K562 (cell line): ENCODE results near the gene SEPTIN6. TPM values are rescaled to one million over a fixed set of nuclear protein-coding genes. Genes with fewer than 3 reads are reported as not detected.

Source experiments
- ARID4B ChIP-seq: sonication (generic); formaldehyde crosslinking; IDR thresholded peaks from 2 replicates; pipeline ENCODE4 v1.8.0; 2022; ENCODE audit warnings: mild to moderate bottlenecking, missing genetic modification reagents
- BRF1 ChIP-seq: IDR thresholded peaks from 3 replicates; pipeline ENCODE4 v1.6.1; 2011; ENCODE audit warnings: borderline replicate concordance, mild to moderate bottlenecking; ENCODE audit not compliant: insufficient read length; ENCODE audit errors: extremely low read depth
- CBX2 ChIP-seq: fragments of 200-600 bp; sonication (generic); IDR thresholded peaks from one replicate; pipeline ENCODE4 v1.6.1; 2012; ENCODE audit warnings: mild to moderate bottlenecking, low read length, inconsistent platforms; ENCODE audit not compliant: insufficient read depth, poor library complexity, severe bottlenecking
- CXXC5 ChIP-seq: fragments of 250-450 bp; sonication (Bioruptor Pico); IDR thresholded peaks from 2 replicates; pipeline ENCODE4 v1.8.0; 2022; ENCODE audit warnings: inconsistent platforms, mild to moderate bottlenecking, moderate library complexity
- ETS2 ChIP-seq: IDR thresholded peaks from 2 replicates; pipeline ENCODE4 v1.6.1; 2016; ENCODE audit warnings: borderline replicate concordance, missing genetic modification characterization, mild to moderate bottlenecking, moderate library complexity, missing compliant biosample characterization; ENCODE audit not compliant: poor library complexity, severe bottlenecking
- FUS ChIP-seq: fragments of 200-400 bp; formaldehyde crosslinking; optimal IDR thresholded peaks from 2 replicates; pipeline ENCODE3; 2017; ENCODE audit warnings: low read depth, low read length
- HNRNPL ChIP-seq: fragments of 200-400 bp; formaldehyde crosslinking; IDR thresholded peaks from 2 replicates; pipeline ENCODE4 v1.6.1; 2017; ENCODE audit warnings: low read depth, mild to moderate bottlenecking, low read length
- HSF4 ChIP-seq: fragments of 250-450 bp; sonication (Bioruptor Pico); IDR thresholded peaks from 2 replicates; pipeline ENCODE4 v2.1.2; 2022; ENCODE audit warnings: mild to moderate bottlenecking, moderate library complexity, borderline replicate concordance
- MCM3 ChIP-seq: fragments of 450-650 bp; IDR thresholded peaks from 2 replicates; pipeline ENCODE4 v1.6.1; 2016
- MYC ChIP-seq, 2 experiments: fragments of 250-450 bp in 1 of 2; sonication (Bioruptor Pico) in 1 of 2; IDR thresholded peaks; 2 replicates each; pipeline versions ENCODE4 v1.5.1 to v1.6.1; 2012 to 2021; ENCODE audit warnings: low read depth in 2 of 2, borderline replicate concordance in 1 of 2, improper control_type of control experiment in 1 of 2, low read length in 1 of 2, mild to moderate bottlenecking in 1 of 2, moderate library complexity in 1 of 2
- POLR2AphosphoS2 ChIP-seq: IDR thresholded peaks from 2 replicates; pipeline ENCODE4 v1.6.1; 2012; ENCODE audit warnings: low read length, improper control_type of control experiment
- POLR2H ChIP-seq: IDR thresholded peaks from 2 replicates; pipeline ENCODE4 v1.6.1; 2016; ENCODE audit warnings: missing genetic modification characterization, low read depth, mild to moderate bottlenecking, control low read depth, missing compliant biosample characterization, moderate library complexity
- POLR3A ChIP-seq: IDR thresholded peaks from 2 replicates; pipeline ENCODE4 v1.6.1; 2011; ENCODE audit warnings: borderline replicate concordance, mild to moderate bottlenecking, moderate library complexity; ENCODE audit not compliant: insufficient read length, insufficient read depth; ENCODE audit errors: extremely low read depth
- PREB ChIP-seq: sonication (generic); formaldehyde crosslinking; IDR thresholded peaks from 2 replicates; pipeline ENCODE4 v1.8.1; 2023; ENCODE audit warnings: mild to moderate bottlenecking, missing genetic modification reagents
- RBM17 ChIP-seq: fragments of 200-400 bp; formaldehyde crosslinking; IDR thresholded peaks from 2 replicates; pipeline ENCODE4 v1.6.1; 2017; ENCODE audit warnings: low read depth, mild to moderate bottlenecking, low read length, borderline replicate concordance
- SIX5 ChIP-seq, 2 experiments: IDR thresholded peaks; 2 replicates each; pipeline ENCODE4 v1.6.1; 2011; ENCODE audit warnings: low read length in 2 of 2, borderline replicate concordance in 1 of 2, low read depth in 1 of 2, mild to moderate bottlenecking in 1 of 2, moderate library complexity in 1 of 2; ENCODE audit not compliant: insufficient read depth in 1 of 2
- SRSF7 ChIP-seq: fragments of 200-400 bp; formaldehyde crosslinking; optimal IDR thresholded peaks from 2 replicates; pipeline ENCODE3; 2017; ENCODE audit warnings: mild to moderate bottlenecking, low read depth, low read length
- ZNF12 ChIP-seq: sonication (generic); formaldehyde crosslinking; IDR thresholded peaks from 2 replicates; pipeline ENCODE4 v1.4.0; 2020; ENCODE audit warnings: mild to moderate bottlenecking, missing genetic modification reagents
- ZNF212 ChIP-seq: fragments of 450-650 bp; formaldehyde crosslinking; IDR thresholded peaks from 2 replicates; pipeline ENCODE4 v1.4.0; 2020; ENCODE audit warnings: mild to moderate bottlenecking
- polyA plus RNA-seq, 8 experiments: library from polyadenylated mRNA; depleted of rRNA in 4 of 8; stranded (reverse) in 5 of 8; unstranded in 3 of 8; fragments of >200 nt; fragmentation: Nextera tagmentation in 2 of 8; fragmentation: Illumina TruSeq in 1 of 8; extraction: Ambion mirVana in 2 of 8; extraction: Trizol in 1 of 8; gene quantifications; 2 replicates each; pipeline versions ENCODE4 v1.2.1 to v1.2.3, GENCODE V29; 2011 to 2014; ENCODE audit warnings: inconsistent platforms in 1 of 8, missing spikeins in 1 of 8
- total RNA-seq, 7 experiments: library from RNA; depleted of rRNA in 6 of 7; stranded (reverse); fragments of >200 nt in 6 of 7; fragmentation: Illumina TruSeq in 2 of 7; extraction: Trizol in 2 of 7; gene quantifications; 2 replicates each; pipeline versions ENCODE4 v1.2.1 to v1.2.3, GENCODE V29; 2011 to 2021; ENCODE audit warnings: low replicate concordance in 1 of 7

SEPTIN6 gene
- total and polyA plus RNA-seq, 9 of the 15 experiments (the other 6 are each of a cell fraction or from before 2014, with no cell fraction given) = 8.4 to 67.0 (median 37.8) TPM

- TF ChIP-seq POLR3A = no peak
- no peak for TF ChIP-seq POLR2AphosphoS2
- no peak for TF ChIP-seq RBM17
- TF ChIP-seq HSF4 (CRISPR knock-in tag) = no peak
- no peak for TF ChIP-seq HNRNPL
- no peak for TF ChIP-seq SIX5 (IDR thresholded peaks at IDR 0.05; ENCODE audit: borderline replicate concordance in 1 of 2, insufficient read depth in 1 of 2, low read depth in 1 of 2, low read length in 2 of 2)
- TF ChIP-seq ARID4B (CRISPR knock-in tag) = peak; percentile 62; the same call in 1 of the 2 replicates
- TF ChIP-seq CXXC5 (CRISPR knock-in tag) = peak; percentile 43
- no peak for TF ChIP-seq BRF1
- 0 out of 2 replicates have a peak, but pooled peaks have one; percentile 21 for TF ChIP-seq MYC (IDR thresholded peaks at IDR 0.05; ENCODE audit: low read depth, low read length)
- no peak for TF ChIP-seq MYC (CRISPR knock-in tag; IDR thresholded peaks at IDR 0.05; ENCODE audit: borderline replicate concordance, low read depth)
- no peak for TF ChIP-seq MCM3
- TF ChIP-seq ZNF212 (CRISPR knock-in tag) = no peak
- TF ChIP-seq CBX2 = no peak
- TF ChIP-seq PREB = no peak
- TF ChIP-seq FUS = no peak
- no peak for TF ChIP-seq POLR2H
- TF ChIP-seq ZNF12 (CRISPR knock-in tag) = no peak
- no peak for TF ChIP-seq SRSF7
- no peak for TF ChIP-seq ETS2 (tag)
Measured at GRCh38 chrX:119692191-119693039, 553 bp downstream of the SEPTIN6 start (continued).
